Brain pericyte (primary cell): ENCODE results near the gene RIOK2.
"Not testable (repeated sequence)": the region's sequence is repeated elsewhere in the genome, so short reads cannot be mapped to it uniquely, and the experiment has no call there.

ENCODE experiments used
- DNase-seq: peaks from one replicate; pipeline ENCODE4 v3.0.0-alpha.2; 2012; ENCODE audit warnings: low read depth, low spot score

RIOK2 gene

DNA sequence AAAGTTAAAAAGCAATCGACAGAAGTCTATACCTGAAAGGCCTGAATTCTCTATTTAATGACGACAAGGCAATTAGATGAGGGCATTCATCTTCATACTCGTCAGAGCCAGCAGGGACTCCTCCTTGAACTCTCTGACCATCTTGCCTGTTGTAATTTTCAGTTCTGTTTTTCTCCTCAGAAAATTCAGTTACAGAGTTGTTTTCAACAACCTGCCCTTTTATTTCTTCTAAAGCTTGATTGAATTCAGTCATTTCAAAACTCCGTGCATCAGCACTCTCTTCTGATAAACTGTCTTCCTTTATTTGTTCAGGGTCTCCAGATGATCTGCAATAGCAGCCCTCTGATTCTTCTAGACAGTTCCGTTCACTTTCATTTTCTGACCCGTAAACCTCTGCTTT is 15.6 kb downstream of the RIOK2 start:
- DNase-seq = no peak

DNA sequence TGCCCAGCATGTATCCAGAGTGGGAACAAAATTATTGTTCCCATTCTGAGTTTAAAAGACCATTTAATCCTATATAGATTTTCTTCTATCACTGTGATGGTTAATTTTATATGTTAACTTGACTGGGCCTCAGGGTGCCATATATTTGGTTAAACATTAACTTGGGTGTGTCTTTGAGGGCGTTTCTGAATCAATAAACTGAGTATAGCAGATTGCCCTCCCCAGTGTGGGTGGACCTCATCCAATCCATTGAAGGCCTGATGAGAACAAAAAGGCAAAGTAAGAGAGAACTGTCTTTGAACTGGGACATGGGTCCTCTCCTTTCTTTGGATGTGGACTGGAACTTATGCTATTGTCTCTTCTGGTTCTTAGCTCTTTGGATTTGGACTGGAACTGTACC is 17.3 kb downstream of the RIOK2 start:
- no peak for DNase-seq

DNA sequence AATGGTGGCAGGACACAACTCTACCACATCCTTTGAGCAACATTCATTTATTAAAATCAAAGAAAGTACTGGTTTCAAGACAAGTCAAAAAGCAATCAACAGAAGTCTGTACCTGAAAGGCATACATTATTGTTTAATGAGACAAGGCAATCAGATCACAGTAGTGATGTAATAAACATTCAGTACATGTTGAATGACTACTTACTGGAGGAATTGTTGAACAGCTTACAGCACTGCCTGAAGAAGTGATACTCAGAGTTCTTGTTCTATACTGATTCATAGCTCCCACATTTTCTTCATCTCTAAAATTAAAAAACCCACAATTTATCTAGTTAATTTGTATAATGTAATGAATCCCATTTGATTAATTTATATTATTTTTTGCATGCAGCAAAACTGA is 18.2 kb downstream of the RIOK2 start:
- DNase-seq = no peak

DNA sequence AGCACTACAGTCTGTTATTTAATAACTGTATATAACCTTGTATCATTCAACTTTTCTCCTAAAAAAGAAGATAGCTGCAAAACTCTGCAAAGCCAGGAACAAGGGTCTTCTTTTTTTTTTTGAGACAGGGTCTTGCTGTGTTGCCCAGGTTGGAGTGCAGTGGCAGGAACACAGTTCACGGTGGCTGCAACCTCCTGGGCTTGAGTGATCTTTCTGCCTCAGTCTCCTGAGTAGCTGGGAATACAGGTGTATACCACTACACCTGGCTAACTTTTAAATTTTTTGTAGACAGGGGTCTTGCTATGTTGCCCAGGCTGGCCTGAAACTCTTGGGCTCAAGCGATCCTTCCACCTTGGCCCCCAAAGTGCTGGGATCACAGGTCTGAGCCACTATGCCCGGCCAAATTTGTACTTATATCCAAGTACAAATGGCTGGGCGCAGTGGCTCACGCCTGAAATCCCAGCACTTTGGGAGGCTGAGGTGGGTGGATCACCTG is 19.2 kb downstream of the RIOK2 start:
- no peak for DNase-seq

DNA sequence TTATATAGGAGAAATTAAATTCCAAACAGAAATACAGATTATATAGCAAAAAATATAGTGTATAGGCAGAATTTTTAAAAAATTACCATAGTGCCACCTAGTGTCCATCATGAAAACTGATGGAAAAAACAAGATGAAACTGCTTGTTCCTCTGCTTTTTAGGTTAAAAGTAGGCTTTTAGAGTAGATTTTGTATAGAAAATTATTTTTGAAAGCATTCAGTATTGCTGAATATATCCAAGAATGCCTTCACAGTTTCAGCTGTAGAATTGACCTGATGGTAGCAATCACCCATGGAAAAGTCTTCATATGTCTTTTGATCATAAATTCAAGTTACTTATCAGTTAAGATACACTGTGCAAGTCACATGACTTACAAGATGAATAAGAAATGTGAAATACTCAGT is 19.7 kb downstream of the RIOK2 start:
- no peak for DNase-seq

DNA sequence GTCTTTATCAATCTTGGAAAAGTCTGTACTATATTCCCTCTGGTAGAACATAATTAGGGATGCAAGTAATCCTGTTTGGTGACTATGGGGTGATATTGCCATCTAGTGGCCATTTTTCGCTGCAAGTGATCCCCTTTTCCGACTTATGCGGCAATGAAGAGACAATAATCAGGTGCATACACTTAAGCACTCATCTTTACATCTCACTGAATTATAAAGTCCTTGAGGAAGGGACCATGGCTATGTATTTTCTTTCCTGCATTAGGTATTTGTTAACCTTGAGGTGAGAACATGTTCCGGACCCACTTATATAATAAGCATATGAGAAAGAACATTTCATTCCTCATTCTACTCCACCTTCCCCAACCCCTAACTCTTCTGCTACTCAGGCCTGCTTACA is 21.0 kb downstream of the RIOK2 start:
- DNase-seq = peak; percentile 45

DNA sequence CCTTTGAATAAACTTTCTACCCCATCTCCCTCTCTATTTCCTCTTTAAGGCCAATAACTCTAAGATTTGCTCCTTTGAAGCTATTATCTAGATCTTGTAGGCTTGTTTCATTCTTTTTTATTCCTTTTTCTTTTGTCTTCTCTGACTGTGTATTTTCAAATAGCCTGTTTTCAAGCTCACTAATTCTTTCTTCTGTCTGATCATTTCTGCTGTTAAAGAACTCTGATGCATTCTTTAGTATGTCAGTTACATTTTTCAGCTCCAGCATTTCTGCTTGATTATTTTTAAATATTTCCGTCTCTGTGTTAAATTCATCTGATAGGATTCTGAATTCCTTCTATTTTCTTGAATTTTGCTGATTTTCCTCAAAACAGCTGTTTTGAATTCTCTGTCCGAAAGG is 25.4 kb downstream of the RIOK2 start:
- no peak for DNase-seq

DNA sequence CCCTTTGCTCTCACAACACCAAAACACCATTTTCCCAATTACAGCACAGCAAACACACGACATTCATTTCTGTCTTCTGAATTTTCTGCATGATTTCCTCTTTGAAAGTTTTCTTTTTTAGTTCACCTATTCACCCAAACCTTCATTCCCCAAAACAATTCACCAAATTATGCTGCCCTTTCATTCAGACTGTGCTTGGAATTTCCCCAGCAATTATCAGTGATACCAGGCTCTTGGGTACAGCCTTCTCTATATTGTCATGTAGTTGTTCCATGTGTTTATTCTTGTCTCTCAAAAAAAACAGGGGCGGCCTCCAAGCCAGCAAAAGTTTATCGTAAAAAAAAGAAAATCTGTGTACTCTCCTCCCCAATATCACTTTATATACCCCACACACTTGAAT is 31.7 kb downstream of the RIOK2 start:
- no peak for DNase-seq

DNA sequence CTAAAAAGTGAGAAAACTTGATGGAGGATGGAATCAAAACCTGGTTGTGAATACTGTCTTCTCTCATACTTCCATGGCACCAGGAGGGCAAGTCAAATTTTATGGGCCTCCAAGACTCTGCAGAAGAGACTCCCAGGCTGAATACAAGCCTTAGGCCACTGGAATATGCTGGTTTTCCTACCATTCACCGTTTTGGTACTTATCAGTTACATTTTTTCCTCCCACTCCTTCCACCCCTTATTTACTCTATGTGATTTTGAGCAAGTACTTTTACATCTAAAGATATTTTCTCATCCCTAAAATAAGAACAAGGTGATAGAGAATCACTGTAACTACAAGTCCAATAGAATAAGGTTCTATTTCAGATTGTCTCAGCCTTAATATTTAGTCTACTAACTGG is 32.6 kb downstream of the RIOK2 start:
- no peak for DNase-seq

DNA sequence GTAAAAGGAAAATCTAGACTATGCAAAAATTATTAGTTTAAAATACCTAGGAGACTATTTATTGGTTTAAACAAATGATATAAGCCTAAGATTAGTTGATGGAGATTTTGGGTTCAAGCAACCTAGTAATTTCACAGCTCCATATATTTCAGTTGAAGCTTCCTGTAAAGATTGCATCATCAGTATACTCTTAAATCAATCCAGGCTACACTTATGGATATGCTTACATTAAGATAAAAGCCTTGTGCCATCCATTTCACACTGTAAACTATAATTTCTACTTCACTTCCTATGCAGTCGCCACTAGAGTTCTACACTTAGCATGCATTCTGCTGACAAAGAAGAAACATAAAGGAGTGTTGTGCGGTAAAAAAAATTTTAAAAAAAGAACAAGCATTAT is 33.3 kb downstream of the RIOK2 start:
- DNase-seq = no peak

DNA sequence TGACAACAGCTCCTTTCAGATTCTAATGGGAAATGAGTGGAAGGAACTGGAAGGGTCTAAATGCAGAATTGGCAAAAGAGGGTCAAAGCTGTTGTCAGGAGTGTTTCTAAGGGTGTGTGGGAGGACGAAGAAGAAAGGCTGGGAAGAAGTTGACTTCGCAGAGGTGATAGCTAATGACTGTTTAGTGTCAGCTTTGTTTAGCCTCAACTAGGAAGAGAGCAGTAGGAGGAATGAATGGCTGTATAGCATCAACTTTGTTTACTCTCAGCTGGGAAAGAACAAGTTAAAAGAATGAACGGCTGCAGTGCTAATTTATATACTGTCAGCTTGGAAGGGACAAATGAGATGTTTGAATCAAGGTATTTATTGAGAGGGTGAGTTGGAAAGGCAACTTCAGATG is 34.8 kb downstream of the RIOK2 start:
- no peak for DNase-seq

DNA sequence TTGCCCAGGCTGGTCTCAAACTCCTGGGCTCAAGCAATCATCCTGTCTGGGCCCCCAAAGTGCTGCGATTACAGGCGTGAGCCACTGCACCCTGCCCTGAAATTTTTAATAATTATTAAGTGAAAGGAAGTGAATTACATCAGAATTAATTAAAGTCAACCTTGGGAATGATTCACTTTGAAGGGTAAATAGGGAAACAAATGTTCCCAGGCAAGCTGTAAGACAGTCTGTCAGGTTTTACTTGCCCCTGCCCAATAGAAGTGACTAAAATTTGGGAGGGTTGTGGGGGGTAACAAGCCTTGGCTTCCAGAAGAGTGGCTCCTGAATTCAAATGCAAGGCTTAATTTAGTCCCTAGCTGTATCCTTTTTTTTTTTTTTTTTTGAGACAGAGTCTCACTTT is 39.3 kb downstream of the RIOK2 start:
- DNase-seq = no peak

DNA sequence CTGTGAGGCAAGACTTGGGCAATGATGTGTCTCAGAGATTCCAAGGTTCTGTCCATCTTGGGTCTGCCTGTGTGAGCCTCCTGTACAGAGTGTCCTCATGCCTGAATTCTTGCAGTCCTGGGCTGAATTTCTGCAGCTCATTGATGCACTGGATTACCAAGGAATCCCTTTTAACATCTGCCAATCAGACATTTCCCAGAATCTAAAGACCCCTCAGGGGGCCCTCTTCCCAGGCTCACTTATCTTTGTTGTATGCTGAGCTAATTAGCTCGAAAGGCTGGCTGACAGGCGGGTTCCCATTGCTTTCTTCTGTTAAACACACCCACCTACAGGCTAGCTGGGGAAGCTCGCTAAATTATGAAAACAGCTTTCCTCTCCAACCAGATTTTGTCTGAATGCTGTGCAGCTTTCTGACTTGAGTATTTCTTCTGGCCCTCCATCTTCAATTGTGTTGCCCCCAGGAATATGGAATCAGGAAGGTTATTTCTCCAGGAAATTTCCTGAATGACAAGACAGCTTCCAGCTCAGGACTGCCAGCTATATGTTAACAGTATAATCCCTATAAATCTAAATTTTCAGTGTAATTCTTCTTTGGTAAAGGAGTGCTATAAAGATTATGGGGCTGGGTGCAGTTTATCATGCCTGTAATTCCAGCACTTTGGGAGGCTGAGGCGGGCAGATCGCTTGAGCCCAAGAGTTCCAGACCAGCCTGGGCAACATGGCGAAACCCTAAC is 40.4 kb downstream of the RIOK2 start, which contains the start of gene LIX1:
TSS of gene LIX1 (minus strand) at position 91 of the 734 bp plus-strand sequence. CDS start at position 56, 35 bp downstream.
- no peak for DNase-seq

DNA sequence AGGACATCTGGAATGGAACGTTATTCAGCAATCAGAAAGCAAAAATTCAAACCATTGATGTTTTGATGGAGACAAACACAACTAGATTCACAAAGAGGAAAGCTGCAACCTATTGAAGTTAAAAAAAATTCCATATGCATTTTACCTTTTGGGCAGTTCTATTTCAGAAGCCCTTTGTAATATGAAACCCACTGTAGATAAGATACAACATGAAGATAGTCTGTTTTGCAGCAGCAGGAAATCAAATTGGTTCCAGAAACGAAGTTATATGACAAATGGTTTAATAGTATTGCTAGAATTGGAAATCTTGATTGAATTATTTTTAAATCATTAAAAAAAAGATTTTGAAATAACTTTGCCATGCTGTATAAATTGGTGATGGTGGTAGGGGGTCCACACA is 41.5 kb downstream of the RIOK2 start:
- DNase-seq = no peak

DNA sequence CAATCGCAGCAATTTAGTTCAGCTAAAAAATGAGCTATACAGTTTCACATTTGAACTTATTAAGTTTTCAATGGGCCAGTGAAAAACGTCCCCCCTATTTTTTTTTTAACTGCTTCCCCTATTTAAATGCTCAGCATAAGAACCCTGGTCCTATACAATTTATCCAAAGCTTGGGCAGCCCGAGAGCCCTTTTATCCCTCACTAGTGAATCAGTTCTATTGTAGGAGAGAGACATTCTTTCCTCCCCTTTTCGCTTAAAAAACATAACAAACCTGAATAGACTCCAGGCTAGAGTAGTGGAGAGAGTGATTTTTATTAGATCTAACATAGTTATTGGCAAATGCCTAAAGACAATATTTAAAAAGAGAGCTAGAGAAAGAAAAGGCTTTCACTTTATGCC is 42.0 kb downstream of the RIOK2 start:
- DNase-seq = no peak

DNA sequence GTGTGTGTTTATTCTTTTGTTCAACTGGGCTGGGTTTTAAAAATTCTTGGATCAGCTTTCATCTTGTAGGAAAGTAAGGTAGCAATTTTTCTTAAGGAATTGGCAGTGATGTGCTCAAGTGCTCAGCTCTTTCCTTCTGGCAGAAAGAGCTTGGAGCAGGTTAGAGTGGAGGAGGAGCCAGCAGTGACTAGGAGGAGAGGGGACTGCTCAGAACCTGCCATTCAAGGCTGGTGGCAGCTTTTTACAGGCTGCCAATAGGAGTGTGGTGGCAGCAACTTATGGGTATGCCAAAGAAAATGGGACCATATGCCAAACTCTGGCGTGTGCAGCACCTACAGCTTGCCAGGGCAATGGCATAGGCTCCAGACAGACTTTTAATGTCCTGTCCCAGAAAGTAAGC is 42.8 kb downstream of the RIOK2 start:
- DNase-seq = not testable (repeated sequence)

DNA sequence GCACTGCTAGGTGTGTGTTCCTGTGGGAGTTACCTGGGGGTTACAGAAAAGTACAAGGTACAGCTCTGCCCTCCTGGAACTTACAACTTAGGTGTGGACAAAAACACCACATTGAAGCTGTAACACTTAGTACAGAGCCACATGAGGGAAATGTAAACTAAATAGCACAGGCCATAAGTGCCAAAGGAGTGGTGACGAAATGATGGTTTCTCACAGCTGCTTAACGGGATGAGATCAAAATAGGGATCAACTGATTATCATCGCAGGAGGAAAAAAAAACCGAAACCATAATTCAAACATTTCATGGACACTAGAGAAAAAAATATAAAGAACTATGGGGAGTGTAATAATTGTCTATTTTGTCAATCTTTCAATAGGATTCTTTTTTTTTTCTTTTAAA is 46.6 kb downstream of the RIOK2 start:
- no peak for DNase-seq

DNA sequence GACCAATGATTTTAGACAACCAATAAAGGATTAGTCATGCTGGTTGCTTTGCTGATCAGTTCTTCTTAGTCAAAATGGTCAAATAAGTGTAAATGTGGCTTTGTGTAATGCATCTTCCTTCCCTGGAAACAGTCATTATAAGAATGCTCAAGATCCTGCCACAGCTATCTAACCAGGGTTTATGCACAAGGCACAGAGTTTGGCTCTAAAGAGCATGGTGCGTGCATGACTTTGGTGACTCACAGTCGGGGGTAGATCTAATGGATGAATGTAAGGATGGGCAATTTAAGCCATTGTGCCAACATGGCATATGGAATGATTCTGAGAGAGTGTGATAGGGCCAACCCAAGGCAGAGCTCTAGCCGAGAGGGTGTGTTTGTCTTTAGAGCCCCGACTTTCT is 47.2 kb downstream of the RIOK2 start:
- DNase-seq = no peak

DNA sequence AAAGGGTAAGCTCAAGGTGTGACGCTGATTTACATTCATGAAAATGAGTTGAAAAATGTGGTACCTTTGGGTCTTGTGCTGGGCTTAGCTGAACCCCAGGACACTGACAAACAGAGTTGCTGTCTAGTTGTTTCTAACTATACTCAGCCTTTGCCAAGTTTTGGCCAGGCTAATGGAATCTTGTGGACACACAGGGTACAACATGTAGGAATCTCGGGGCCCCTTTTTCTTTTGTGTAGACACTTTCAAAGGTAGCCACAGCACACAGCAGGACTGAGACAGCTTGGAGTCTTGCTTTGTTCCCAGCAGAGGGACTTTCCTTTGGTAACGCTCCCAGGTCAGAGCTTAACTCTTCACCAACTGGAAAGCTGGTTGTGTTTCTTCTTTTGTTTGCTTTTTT is 48.4 kb downstream of the RIOK2 start:
- no peak for DNase-seq

DNA sequence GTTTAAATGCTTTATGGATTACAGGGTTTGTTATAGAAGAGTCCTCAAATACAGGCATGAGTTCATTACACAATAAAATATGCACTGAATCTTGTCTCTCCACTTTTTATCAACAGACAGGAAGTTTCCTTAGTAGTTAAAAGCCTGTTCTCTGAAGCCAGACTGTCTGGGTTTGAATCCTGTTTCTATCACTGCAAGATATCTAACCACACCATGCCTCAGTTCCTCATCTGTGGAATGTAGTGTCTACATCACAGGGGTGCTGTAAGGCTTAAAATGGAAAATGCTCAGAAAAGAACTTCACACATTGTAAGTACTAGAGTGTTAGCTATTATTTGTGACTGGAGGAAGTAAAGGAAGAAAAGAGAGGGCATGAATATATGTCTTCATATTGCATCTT is 49.9 kb downstream of the RIOK2 start:
- DNase-seq = no peak

DNA sequence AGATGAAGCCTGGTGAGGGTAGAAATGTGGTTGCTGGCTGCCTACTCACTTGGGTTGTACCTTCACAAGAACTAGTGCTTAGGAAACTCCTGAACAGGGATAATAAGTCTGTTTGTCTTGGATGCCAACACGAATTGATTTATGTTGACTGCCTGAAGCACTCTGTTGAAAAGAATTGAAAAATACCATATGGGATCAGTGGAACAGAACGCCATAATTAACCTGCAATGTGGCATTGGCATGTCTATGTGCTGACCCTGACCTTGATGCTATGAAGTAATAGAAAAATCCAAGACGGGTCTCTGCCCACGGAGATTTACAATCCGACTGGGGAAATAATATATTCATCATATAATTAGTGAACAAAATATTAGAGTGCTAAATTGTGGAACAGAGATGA is 51.1 kb downstream of the RIOK2 start:
- DNase-seq = no peak

DNA sequence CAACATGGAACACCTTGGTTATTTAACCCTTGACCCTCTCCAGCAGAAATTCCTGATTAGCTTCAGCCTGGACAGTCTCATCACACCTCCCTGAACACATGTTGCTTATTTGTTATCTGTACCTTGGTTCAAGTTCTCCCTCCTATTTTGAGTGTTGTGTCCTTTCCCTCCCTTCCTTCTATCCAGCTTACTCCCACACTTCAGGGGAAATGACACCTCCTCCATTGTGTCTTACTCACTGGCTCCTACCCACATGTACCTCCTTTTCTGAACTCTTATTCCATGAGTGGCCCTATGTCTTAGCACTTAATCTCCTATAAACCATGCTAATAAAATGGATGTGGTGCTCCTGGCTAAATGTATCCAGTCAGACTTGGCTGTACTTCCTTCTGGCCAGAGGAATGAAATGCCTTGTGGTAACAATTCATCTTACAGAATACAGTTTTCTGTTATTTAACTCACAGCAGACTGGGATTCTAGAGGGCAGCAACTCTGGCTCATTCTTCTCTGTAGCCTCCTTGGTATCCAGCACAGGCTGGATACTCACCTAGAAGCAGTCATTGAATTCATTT is 51.8 kb downstream of the RIOK2 start:
- DNase-seq = no peak

DNA sequence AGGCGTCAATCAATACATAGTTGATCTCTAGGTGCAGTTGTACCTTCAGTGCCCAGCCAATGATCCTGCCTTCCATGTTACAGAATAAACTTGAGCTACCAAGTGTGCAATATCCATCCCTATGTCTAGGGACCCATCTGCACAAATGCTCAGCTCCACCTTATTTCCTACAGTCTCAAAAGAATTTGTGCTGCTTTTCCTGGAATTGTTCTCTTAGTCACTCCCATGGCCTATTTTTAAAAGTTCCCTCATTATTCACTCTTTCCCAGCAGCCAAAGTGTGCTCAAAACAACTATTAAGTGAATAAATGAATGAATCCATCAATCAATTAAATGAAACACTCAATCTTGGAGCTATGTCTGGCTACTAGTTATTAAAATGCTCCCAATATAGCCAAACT is 55.3 kb downstream of the RIOK2 start:
- no peak for DNase-seq
